ENCODE results near the gene FLYWCH1. TPM values are rescaled to one million over a fixed set of nuclear protein-coding genes. Genes with fewer than 3 reads are reported as not detected.
"Not testable (repeated sequence)": the region's sequence is repeated elsewhere in the genome, so short reads cannot be mapped to it uniquely, and the experiment has no call there.

Gene FLYWCH1
- total RNA-seq, 1 experiment from 2014 or later, result 25.8 TPM

GRCh38 chr16:2926650-2926999 lies 14.9 kb downstream of the FLYWCH1 start:
- DNase-seq (ENCODE audit: low spot score), result no peak

DNA sequence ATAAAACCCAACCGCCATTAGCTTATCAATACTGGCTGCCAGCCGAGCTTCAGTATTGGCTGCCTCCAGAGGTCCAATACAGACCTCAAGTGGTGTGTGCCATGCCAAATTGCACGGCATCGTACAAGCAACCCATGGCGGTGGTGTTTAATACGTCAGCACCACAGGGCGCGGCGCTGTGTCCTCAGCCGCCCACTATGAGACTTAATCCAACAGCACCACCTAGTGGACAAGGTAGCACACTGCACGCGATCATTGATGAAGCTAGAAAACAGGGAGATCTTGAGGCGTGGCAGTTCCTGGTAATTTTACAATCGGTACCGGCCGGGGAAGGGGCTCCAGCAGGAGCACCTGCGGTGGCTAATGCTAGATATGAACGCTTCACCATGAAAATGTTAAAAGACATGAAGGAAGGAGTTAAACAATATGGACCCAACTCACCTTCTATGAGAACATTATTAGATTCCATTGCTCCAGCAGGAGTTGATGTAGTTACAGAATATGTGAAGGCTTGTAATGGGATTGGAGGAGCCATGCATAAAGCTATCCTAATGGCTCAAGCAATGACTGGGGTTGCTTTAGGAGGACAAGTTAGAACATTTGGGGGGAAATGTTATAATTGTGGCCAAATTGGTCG lies 15.4 kb downstream of the FLYWCH1 start:
- DNase-seq (ENCODE audit: low spot score), result peak; percentile 95

GRCh38 chr16:2928151-2928550 lies 16.4 kb downstream of the FLYWCH1 start:
- DNase-seq (ENCODE audit: low spot score), result not testable (repeated sequence)

DNA sequence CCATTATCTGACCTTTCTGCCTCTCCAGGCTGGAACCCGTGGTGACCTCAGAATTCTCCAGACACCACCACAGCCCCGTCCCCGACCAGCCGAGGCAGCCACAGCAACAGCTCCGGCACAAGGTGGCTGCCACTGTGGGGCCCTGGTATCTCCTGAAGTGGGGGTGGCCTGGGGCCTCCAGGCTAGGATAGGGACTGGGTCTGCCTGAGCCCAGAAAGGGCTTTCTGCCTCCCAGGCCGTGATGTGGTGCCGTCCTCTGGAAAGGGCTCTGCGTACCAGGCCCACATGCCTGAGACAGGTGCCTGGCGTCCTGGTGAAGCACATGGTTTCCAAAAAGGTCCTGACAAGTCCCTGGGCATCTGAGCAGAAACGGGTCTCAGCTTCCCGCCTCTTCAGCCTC lies 17.1 kb downstream of the FLYWCH1 start:
- DNase-seq (ENCODE audit: low spot score), result no peak

DNA sequence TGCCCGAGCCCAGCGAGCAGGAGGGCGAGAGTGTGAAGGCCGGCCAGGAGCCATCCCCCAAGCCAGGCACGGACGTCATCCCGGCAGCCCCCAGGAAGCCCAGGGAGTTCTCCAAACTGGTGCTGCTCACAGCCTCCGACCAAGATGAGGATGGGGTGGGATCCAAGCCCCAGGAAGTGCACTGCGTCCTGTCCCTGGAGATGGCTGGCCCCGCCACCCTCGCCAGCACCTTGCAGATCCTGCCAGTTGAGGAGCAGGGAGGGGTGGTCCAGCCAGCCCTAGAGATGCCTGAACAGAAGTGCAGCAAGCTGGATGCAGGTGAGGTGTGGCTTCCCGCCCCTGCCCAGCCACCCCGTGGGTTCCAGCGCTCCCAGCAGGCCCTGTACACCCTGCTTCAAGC lies 18.0 kb downstream of the FLYWCH1 start:
- DNase-seq (ENCODE audit: low spot score), result no peak

- DNase-seq (ENCODE audit: low spot score), result no peak
Observed at GRCh38 chr16:2930236-2930635, 18.5 kb downstream of the FLYWCH1 start.

DNA sequence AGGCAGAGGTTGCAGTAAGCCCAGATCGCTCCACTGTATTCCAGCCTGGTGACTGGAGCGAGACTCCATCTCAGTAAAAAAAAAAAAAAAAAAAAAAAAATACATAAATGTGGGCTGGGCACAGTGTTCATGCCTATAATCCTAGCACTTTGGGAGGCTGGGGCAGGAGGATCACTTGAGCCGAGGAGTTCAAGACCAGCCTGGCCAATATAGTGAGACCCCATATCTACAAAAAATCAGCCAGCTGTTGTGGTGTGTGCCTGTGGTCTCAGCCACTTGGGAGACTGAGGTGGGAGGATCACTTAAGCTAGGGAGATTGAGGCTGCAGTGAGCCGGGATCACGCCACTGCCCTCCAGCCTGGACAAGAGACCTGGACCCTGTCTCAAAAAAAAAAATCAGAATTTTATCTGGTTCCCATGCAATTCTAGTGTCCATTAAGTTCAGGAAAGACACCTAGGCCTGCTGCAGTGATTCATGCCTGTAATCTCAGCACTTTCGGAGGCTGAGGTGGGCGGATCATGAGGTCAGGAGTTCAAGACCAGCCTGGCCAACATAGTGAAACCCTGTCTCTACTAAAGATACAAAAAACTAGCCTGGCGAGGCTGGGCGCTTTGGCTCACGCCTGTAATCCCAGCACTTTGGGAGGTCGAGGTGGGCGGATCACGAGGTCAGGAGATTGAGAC lies 19.6 kb downstream of the FLYWCH1 start:
- DNase-seq (ENCODE audit: low spot score), result not testable (repeated sequence)

- no peak for DNase-seq (ENCODE audit: low spot score)
Observed at GRCh38 chr16:2933136-2933535, 21.4 kb downstream of the FLYWCH1 start.

GRCh38 chr16:2933701-2934100 lies 22.0 kb downstream of the FLYWCH1 start:
- no peak for DNase-seq (ENCODE audit: low spot score)

DNA sequence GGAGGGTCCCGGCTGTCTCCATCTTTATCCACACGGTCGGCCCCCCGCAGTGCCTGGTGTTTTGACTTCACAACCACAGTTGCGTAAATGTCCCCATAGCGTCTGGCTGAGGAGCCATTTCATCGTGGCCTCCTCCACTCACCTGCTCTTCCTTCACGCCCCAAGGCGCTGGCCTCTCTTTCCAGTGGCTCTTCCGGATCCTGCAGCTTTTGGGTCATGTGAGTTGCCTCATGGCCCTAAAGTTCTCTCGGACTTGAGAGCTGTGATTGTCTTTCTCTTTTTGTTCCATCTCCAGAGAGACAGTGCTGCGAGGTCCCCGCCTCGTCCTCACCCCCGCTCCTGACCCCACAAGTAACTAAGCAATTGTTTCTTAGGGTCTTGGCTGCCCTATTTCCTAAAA lies 22.7 kb downstream of the FLYWCH1 start:
- DNase-seq (ENCODE audit: low spot score), result no peak

GRCh38 chr16:2936436-2937011 lies 24.8 kb downstream of the FLYWCH1 start:
- DNase-seq (ENCODE audit: low spot score), result no peak

- DNase-seq (ENCODE audit: low spot score), result no peak
Observed at GRCh38 chr16:2937170-2937569, 25.4 kb downstream of the FLYWCH1 start.

DNA sequence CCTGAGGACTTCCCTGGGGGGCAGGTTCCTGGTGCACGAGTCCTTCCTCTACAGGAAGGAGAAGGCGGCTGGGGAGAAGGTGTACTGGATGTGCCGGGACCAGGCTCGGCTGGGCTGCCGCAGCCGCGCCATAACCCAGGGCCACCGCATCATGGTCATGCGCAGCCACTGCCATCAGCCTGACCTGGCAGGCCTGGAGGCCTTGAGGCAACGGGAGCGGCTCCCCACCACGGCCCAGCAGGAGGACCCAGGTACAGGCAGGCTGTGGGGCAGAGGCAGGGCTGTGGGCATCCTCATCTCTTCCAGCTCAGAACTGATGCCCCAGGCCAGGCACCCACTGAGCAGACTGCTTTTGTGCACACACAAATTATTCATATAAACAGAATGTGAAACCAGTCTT lies 26.5 kb downstream of the FLYWCH1 start:
- DNase-seq (ENCODE audit: low spot score), result no peak

GRCh38 chr16:2939968-2940367 lies 28.2 kb downstream of the FLYWCH1 start:
- DNase-seq (ENCODE audit: low spot score), result no peak

- no peak for DNase-seq (ENCODE audit: low spot score)
Observed at GRCh38 chr16:2942045-2942444, 30.3 kb downstream of the FLYWCH1 start.

- DNase-seq (ENCODE audit: low spot score), result not testable (repeated sequence)
Observed at GRCh38 chr16:2943716-2944115, 32.0 kb downstream of the FLYWCH1 start.

DNA sequence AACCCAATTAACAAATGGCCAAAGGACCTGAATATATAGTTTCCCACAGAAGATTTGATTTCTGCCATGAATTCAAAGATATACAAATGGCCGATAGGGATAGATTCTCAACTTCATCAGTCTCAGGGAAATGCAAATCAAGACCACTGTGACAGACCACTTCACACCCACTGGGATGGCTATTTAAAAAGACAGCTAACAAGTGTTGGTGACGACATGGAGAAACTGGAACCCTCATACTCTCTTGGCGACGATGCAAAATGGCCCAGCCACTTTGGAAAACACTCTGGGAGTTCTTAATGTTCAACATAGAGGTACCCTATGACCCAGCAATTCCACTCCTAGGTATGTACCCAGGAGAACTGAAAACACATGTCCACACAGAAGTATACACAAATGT lies 34.9 kb downstream of the FLYWCH1 start:
- no peak for DNase-seq (ENCODE audit: low spot score)

- DNase-seq (ENCODE audit: low spot score), result no peak
Observed at GRCh38 chr16:2948807-2949704, 37.3 kb downstream of the FLYWCH1 start.

GRCh38 chr16:2949705-2950352 lies 38.1 kb downstream of the FLYWCH1 start:
- no peak for DNase-seq (ENCODE audit: low spot score)

- DNase-seq (ENCODE audit: low spot score), result no peak
Observed at GRCh38 chr16:2950353-2950724, 38.6 kb downstream of the FLYWCH1 start.

- no peak for DNase-seq (ENCODE audit: low spot score)
Observed at GRCh38 chr16:2950773-2951172, 39.0 kb downstream of the FLYWCH1 start.

GRCh38 chr16:2952679-2953078 lies 40.9 kb downstream of the FLYWCH1 start:
- no peak for DNase-seq (ENCODE audit: low spot score)
